Activated CD8-positive, alpha-beta T cell treated with anti-CD3 and anti-CD28 coated beads for 36 hours (primary cell): ENCODE data around the gene TBCC. TPM values are rescaled to one million over a fixed set of nuclear protein-coding genes. Genes with fewer than 3 reads are reported as not detected.

Source experiments
- ATAC-seq: fragments of 200-7000 bp; cut with Tn5 transposase; one replicate; pipeline ENCODE4 v1.10.0; 2021; ENCODE audit warnings: mild to moderate bottlenecking, moderate library complexity
- CTCF ChIA-PET: fragments of 350-600 bp; sonication (Branson Sonifier 250); formaldehyde crosslinking; loops from one replicate; lab custom pipeline; 2021; ENCODE audit warnings: antibody characterized with exemption; lab: Charles Lee
- POLR2A ChIA-PET: fragments of 350-600 bp; sonication (Branson Sonifier 250); formaldehyde crosslinking; loops from one replicate; lab custom pipeline; 2021; ENCODE audit warnings: antibody characterized with exemption; lab: Charles Lee
- DNase-seq: peaks from one replicate; pipeline ENCODE4 v3.0.0-alpha.2; 2020
- H3K27ac Mint-ChIP-seq: one replicate; pipeline ENCODE4 v1.8.0; 2021; ENCODE audit warnings: mild to moderate bottlenecking, mixed read lengths
- H3K27me3 Mint-ChIP-seq: one replicate; pipeline ENCODE4 v1.8.0; 2021; ENCODE audit warnings: mixed read lengths
- H3K36me3 Mint-ChIP-seq: one replicate; pipeline ENCODE4 v1.8.0; 2021; ENCODE audit warnings: low read depth, mixed read lengths
- H3K4me1 Mint-ChIP-seq: one replicate; pipeline ENCODE4 v1.8.0; 2021; ENCODE audit warnings: low read depth, mixed read lengths
- H3K4me3 Mint-ChIP-seq: one replicate; pipeline ENCODE4 v1.8.0; 2021; ENCODE audit warnings: mild to moderate bottlenecking, moderate library complexity, mixed read lengths
- H3K9me3 Mint-ChIP-seq: one replicate; pipeline ENCODE4 v1.8.0; 2021; ENCODE audit warnings: mixed read lengths
- CTCF ChIP-seq: fragments of 200-600 bp; IDR thresholded peaks from one replicate; pipeline ENCODE4 v1.8.0; 2022; ENCODE audit warnings: antibody characterized with exemption, mild to moderate bottlenecking
- intact Hi-C: fragments of 100-400 bp; cut with micrococcal nuclease; formaldehyde crosslinking; loops from one replicate; pipeline ENCODE4 v1.10.0; 2022
- total RNA-seq, 2 experiments: library from RNA; stranded (reverse); gene quantifications; one replicate each; pipeline ENCODE4 v1.2.3, GENCODE V29; 2021

Gene TBCC
- total RNA-seq, 2 experiments from 2014 or later, result 16.0 to 16.3 TPM

GRCh38 chr6:42788671-42789070, 42.8 kb upstream of the TBCC start:
- ChIA-PET POLR2A (interaction anchor here (0.6 to 0.9 kb wide), 4 partner anchors 13 to 18 kb away, joined by 3 read pairs; no protein-coding TSS in a partner anchor), CTCF (interaction anchor here (1.0 to 1.4 kb wide), 2 partner anchors 20 to 63 kb away, joined by 3 read pairs; no protein-coding TSS in a partner anchor)
- H3K36me3 Mint-ChIP-seq, result peaks cover 24% of the 10 kb centered on the region
- H3K27ac Mint-ChIP-seq, result peak overlapping the region; percentile 44
- peaks cover 40% of the 10 kb centered on the region for H3K4me1 Mint-ChIP-seq
- no peak for DNase-seq
- H3K9me3 Mint-ChIP-seq, result no peaks in the 10 kb centered on the region
- no peak for TF ChIP-seq CTCF
- H3K4me3 Mint-ChIP-seq, result no peak overlapping the region
- no peaks in the 10 kb centered on the region for H3K27me3 Mint-ChIP-seq
- intact Hi-C loops, result no loop called here
- no peak for ATAC-seq

- H3K4me1 Mint-ChIP-seq, result peaks cover 40% of the 10 kb centered on the region
- H3K36me3 Mint-ChIP-seq, result peaks cover 25% of the 10 kb centered on the region
- H3K27ac Mint-ChIP-seq, result no peak overlapping the region
- H3K27me3 Mint-ChIP-seq, result no peaks in the 10 kb centered on the region
- ChIA-PET POLR2A (interaction anchor here (1.2 to 10.7 kb wide), 3 partner anchors 16 to 92 kb away, joined by 4 to 166 read pairs (median 119); partner anchors contain the start of genes RPL7L1 and TBCC), CTCF (no interaction called here)
- intact Hi-C loops, result no loop called here
- DNase-seq (no peak), ATAC-seq (no peak)
- no peak for TF ChIP-seq CTCF
- H3K4me3 Mint-ChIP-seq, result no peak overlapping the region
- no peaks in the 10 kb centered on the region for H3K9me3 Mint-ChIP-seq
These were observed 41.2 kb upstream of the TBCC start for GRCh38 chr6:42787063-42787472.

GRCh38 chr6:42786525-42786985, 40.7 kb upstream of the TBCC start:
- TF ChIP-seq CTCF, result no peak
- peaks cover 40% of the 10 kb centered on the region for H3K4me1 Mint-ChIP-seq
- POLR2A ChIA-PET, result interaction anchor here (1.0 to 10.7 kb wide), 4 partner anchors 15 to 93 kb away, joined by 4 to 166 read pairs (median 62); partner anchors contain the start of genes RPL7L1 and TBCC

GRCh38 chr6:42784717-42785498, 39.0 kb upstream of the TBCC start:
- ATAC-seq (no peak), DNase-seq (no peak)
- H3K4me1 Mint-ChIP-seq, result peaks cover 39% of the 10 kb centered on the region
- intact Hi-C loops, result loop anchor here (5.0 kb wide), 1 partner anchor 38 kb away; the partner anchor contains the start of gene TBCC
- no peaks in the 10 kb centered on the region for H3K27me3 Mint-ChIP-seq
- H3K36me3 Mint-ChIP-seq, result peaks cover 23% of the 10 kb centered on the region
- H3K4me3 Mint-ChIP-seq, result no peak overlapping the region
- no peaks in the 10 kb centered on the region for H3K9me3 Mint-ChIP-seq
- ChIA-PET CTCF (interaction anchor here (0.9 to 1.7 kb wide), 4 partner anchors 9 to 55 kb away, joined by 3 to 4 read pairs (median 3); partner anchors contain the start of gene TBCC), POLR2A (interaction anchor here (0.6 to 10.7 kb wide), 13 partner anchors 8 to 1462 kb away, joined by 3 to 166 read pairs (median 4); partner anchors contain the start of genes HSP90AB1, TBCC and TRERF1)
- TF ChIP-seq CTCF, result no peak
- peak overlapping the region; percentile 99 for H3K27ac Mint-ChIP-seq

More at GRCh38 chr6:42786525-42786985, 40.7 kb upstream of the TBCC start:
- intact Hi-C loops, result no loop called here
- Mint-ChIP-seq H3K4me3 (no peak overlapping the region), H3K9me3 (no peaks in the 10 kb centered on the region), H3K27ac (no peak overlapping the region), H3K27me3 (no peaks in the 10 kb centered on the region), H3K36me3 (peaks cover 25% of the 10 kb centered on the region)
- CTCF ChIA-PET, result interaction anchor here (1.7 kb wide), 1 partner anchor 11 kb away, joined by 4 read pairs; no protein-coding TSS in a partner anchor
- DNase-seq (no peak), ATAC-seq (no peak)
